CD4-positive, alpha-beta T cell (primary cell): Measurements from ENCODE around the gene SSBP4. TPM values are rescaled to one million over a fixed set of nuclear protein-coding genes. Genes with fewer than 3 reads are reported as not detected.

Experiments
- ATAC-seq: fragments of 200-7000 bp; cut with Tn5 transposase; one replicate; pipeline ENCODE4 v1.10.0; 2022; ENCODE audit warnings: mild to moderate bottlenecking; ENCODE audit not compliant: poor library complexity
- CTCF ChIA-PET: fragments of 350-600 bp; sonication (Branson Sonifier 250); formaldehyde crosslinking; loops from one replicate; lab custom pipeline; 2021; ENCODE audit warnings: antibody characterized with exemption, inconsistent platforms; lab: Charles Lee
- POLR2A ChIA-PET: fragments of 350-600 bp; sonication (Branson Sonifier 250); formaldehyde crosslinking; loops from one replicate; lab custom pipeline; 2021; ENCODE audit warnings: antibody characterized with exemption, inconsistent platforms; lab: Charles Lee
- DNase-seq, 14 experiments: peaks; one replicate each; pipeline ENCODE4 v3.0.0-alpha.2; 2013 to 2020; ENCODE audit warnings: mixed read lengths in 2 of 14
- H3K27ac ChIP-seq, 2 donors: one replicate each; pipeline versions ENCODE4 v1.5.1 to v1.7.0; 2013; ENCODE audit warnings: low read length in 2 of 2, low read depth in 1 of 2, mild to moderate bottlenecking in 1 of 2
- H3K27me3 ChIP-seq, 2 experiments: 1 replicate in 1 of 2; 2 replicates in 1 of 2; pipeline versions ENCODE4 v1.6.1 to v1.7.0; 2013; ENCODE audit warnings: low read length in 2 of 2, control low read depth in 1 of 2, mild to moderate bottlenecking in 1 of 2, moderate library complexity in 1 of 2; ENCODE audit not compliant: insufficient read depth in 2 of 2, control insufficient read depth in 1 of 2
- H3K36me3 ChIP-seq: one replicate; pipeline ENCODE4 v1.6.1; 2013; ENCODE audit warnings: low read length, control low read depth; ENCODE audit not compliant: insufficient read depth
- H3K4me1 ChIP-seq: one replicate; pipeline ENCODE4 v1.6.1; 2013; ENCODE audit warnings: low read length, control low read depth; ENCODE audit not compliant: insufficient read depth
- H3K4me3 ChIP-seq: one replicate; pipeline ENCODE4 v1.5.1; 2013; ENCODE audit warnings: mild to moderate bottlenecking, low read length, moderate library complexity
- H3K9me3 ChIP-seq, 2 experiments: 1 replicate in 1 of 2; 2 replicates in 1 of 2; pipeline versions ENCODE4 v1.6.1 to v1.7.0; 2013; ENCODE audit warnings: low read length in 2 of 2, mild to moderate bottlenecking in 2 of 2, control low read depth in 1 of 2, moderate library complexity in 1 of 2; ENCODE audit not compliant: control insufficient read depth in 1 of 2, insufficient read depth in 1 of 2
- H3K27ac Mint-ChIP-seq: one replicate; pipeline ENCODE4 v1.8.0; 2020; ENCODE audit warnings: mixed read lengths
- H3K27me3 Mint-ChIP-seq: one replicate; pipeline ENCODE4 v1.8.0; 2021; ENCODE audit warnings: mixed read lengths
- H3K36me3 Mint-ChIP-seq: one replicate; pipeline ENCODE4 v1.8.0; 2021; ENCODE audit warnings: low read depth, mixed read lengths
- H3K4me1 Mint-ChIP-seq: one replicate; pipeline ENCODE4 v1.8.0; 2021; ENCODE audit warnings: low read depth, mixed read lengths
- H3K4me3 Mint-ChIP-seq: one replicate; pipeline ENCODE4 v1.8.0; 2020; ENCODE audit warnings: mild to moderate bottlenecking, mixed read lengths
- H3K9me3 Mint-ChIP-seq: one replicate; pipeline ENCODE4 v1.8.0; 2020; ENCODE audit warnings: mixed read lengths
- CTCF ChIP-seq: fragments of 200-600 bp; IDR thresholded peaks from one replicate; pipeline ENCODE4 v1.8.0; 2022; ENCODE audit warnings: antibody characterized with exemption, mild to moderate bottlenecking
- intact Hi-C, 2 experiments: fragments of 100-400 bp; cut with DNase I in 1 of 2; cut with micrococcal nuclease in 1 of 2; formaldehyde crosslinking; loops; one replicate each; pipeline versions ENCODE4 v1.15.1 to v1.9.0; 2023 to 2025; cut with DNase I, micrococcal nuclease
- total RNA-seq, 174 experiments: library from RNA in 2 of 174; stranded (reverse) in 2 of 174; gene quantifications; one replicate each; pipeline ENCODE4 v1.2.3 and lab custom pipeline; 2021 to 2026

SSBP4 gene
- total RNA-seq, 2 experiments from 2014 or later = 44.0 to 50.9 TPM

GRCh38 chr19:18443831-18444230 lies 24.6 kb downstream of the SSBP4 start:
- H3K27ac Mint-ChIP-seq = no peak overlapping the region

GRCh38 chr19:18444513-18444912 lies 25.3 kb downstream of the SSBP4 start:
- H3K27ac ChIP-seq = no peak overlapping the region
- no peaks in the 10 kb centered on the region for H3K9me3 Mint-ChIP-seq
- H3K27me3 Mint-ChIP-seq = no peaks in the 10 kb centered on the region
- H3K4me3 Mint-ChIP-seq = no peak overlapping the region
- no peak for TF ChIP-seq CTCF
- POLR2A ChIA-PET = no interaction called here
- H3K9me3 ChIP-seq = peaks cover 0 to 8% of the 10 kb centered on the region in 2 experiments
- no peak overlapping the region for H3K27ac Mint-ChIP-seq
- intact Hi-C loops = no loop called here
- H3K27me3 ChIP-seq = no peaks in the 10 kb centered on the region
- CTCF ChIA-PET = no interaction called here
- DNase-seq (no peak), ATAC-seq (no peak)
- no peak overlapping the region for H3K4me3 ChIP-seq
- peaks cover 63% of the 10 kb centered on the region for H3K36me3 Mint-ChIP-seq
- peaks cover 23% of the 10 kb centered on the region for H3K4me1 ChIP-seq
- H3K4me1 Mint-ChIP-seq = peaks cover 29% of the 10 kb centered on the region
- peaks cover 55% of the 10 kb centered on the region for H3K36me3 ChIP-seq

More at GRCh38 chr19:18443831-18444230, 24.6 kb downstream of the SSBP4 start:
- Mint-ChIP-seq H3K27me3 (no peaks in the 10 kb centered on the region), H3K4me3 (no peak overlapping the region), H3K36me3 (peaks cover 56% of the 10 kb centered on the region), H3K4me1 (peaks cover 29% of the 10 kb centered on the region), H3K9me3 (no peaks in the 10 kb centered on the region)
- intact Hi-C loops = no loop called here
- no peaks in the 10 kb centered on the region for H3K27me3 ChIP-seq
- H3K4me3 ChIP-seq = no peak overlapping the region
- H3K4me1 ChIP-seq = peaks cover 23% of the 10 kb centered on the region
- peaks cover 48% of the 10 kb centered on the region for H3K36me3 ChIP-seq
- ATAC-seq (no peak), DNase-seq (no peak)
- TF ChIP-seq CTCF = no peak
- ChIA-PET POLR2A (no interaction called here), CTCF (no interaction called here)
- H3K9me3 ChIP-seq = peaks cover 0 to 8% of the 10 kb centered on the region in 2 experiments
- no peak overlapping the region for H3K27ac ChIP-seq

GRCh38 chr19:18445262-18445948 lies 26.2 kb downstream of the SSBP4 start:
- H3K36me3 Mint-ChIP-seq = peaks cover 67% of the 10 kb centered on the region
- Histone ChIP-seq H3K27me3 (no peaks in the 10 kb centered on the region), H3K27ac (no peak overlapping the region), H3K36me3 (peaks cover 64% of the 10 kb centered on the region), H3K4me3 (no peak overlapping the region), H3K4me1 (peaks cover 20% of the 10 kb centered on the region), H3K9me3 (peaks cover 0 to 8% of the 10 kb centered on the region in 2 experiments)
- no peak for TF ChIP-seq CTCF
- H3K4me3 Mint-ChIP-seq = no peak overlapping the region
- H3K4me1 Mint-ChIP-seq = peaks cover 26% of the 10 kb centered on the region
- intact Hi-C loops = no loop called here
- POLR2A ChIA-PET = no interaction called here
- H3K9me3 Mint-ChIP-seq = no peaks in the 10 kb centered on the region
- DNase-seq (no peak), ATAC-seq (no peak)
- H3K27ac Mint-ChIP-seq = no peak overlapping the region
- CTCF ChIA-PET = no interaction called here
- H3K27me3 Mint-ChIP-seq = no peaks in the 10 kb centered on the region
